PC-3 (cell line): ENCODE data around the gene OR2C1.

ENCODE experiments used
- CTCF ChIP-seq: fragments of 300-600 bp; sonication (generic); conservative IDR thresholded peaks from 2 replicates; pipeline ENCODE4 v1.5.1; 2017; ENCODE audit warnings: antibody characterized with exemption, low read depth, mild to moderate bottlenecking, low read length
- EZH2 ChIP-seq: fragments of 300-600 bp; sonication (generic); IDR thresholded peaks from one replicate; pipeline ENCODE4 v1.6.1; 2017; ENCODE audit warnings: antibody characterized with exemption, mild to moderate bottlenecking, low read length; ENCODE audit not compliant: unreplicated experiment

GRCh38 chr16:3358871-3359270 lies 3.2 kb downstream of the OR2C1 start:
- TF ChIP-seq EZH2 (no peak), CTCF (no peak)
